ENCODE results near the gene SUMO3.

Gene SUMO3

DNA sequence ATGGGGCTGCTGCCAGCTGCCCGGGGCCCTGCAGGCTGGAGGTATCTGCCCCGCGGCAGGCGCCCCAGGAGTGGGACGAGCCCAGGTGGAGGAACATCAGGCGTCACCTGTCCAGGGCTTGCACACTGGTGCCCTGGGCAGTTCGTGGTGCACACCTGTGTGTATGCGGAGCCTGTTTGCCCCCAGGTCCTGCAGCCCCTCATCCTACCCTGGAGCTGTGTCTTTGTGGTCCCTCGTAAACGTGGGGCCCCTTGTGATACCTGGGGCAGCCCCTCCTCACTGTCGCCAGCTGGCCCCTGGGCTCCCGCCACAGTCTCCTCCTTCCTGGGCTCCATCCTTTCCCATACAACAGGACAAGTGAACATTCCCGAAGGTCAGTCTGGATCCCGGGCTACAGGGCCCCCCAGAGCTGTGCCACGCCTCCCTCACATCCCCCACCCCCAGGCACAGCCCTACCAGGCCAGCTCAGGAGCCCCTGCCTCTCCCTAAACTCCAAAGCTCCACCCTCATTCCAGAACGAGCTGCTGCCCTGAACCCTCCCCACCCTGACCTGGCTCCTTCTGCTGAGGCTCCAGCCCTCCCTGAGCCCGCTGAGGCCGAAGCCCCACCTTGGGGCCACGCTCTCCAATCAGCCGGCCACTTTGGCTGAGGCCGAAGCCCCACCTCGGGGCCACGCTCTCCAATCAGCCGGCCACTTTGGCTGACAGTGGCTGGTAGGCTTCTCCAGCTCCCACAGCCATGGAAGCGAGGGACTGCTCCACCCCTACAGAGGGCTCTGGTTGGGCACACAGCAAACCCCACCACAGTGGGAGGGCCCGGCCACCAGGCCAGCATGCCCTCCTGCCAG is 58.9 kb downstream of the SUMO3 start:
- no peak for DNase-seq

DNA sequence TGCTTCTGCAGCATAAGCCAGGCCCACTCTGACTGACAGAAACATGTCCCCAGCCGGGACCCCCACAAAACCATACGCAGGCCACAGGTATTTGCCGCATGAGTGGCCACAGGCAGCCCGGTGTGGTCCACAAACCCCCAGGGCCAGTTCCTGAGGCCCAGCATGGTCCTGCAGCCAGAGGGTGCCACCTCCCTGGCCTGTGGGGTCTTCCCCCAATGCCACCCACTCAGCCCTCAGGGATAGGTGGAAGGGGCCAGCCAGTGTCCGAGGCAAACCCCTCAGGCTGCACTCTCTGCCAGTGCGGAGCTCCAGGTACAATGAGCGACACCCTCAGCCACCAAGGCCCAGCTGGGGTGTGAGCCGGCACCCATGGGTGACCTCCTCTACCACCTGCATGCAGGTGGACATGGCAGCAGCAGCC is 59.7 kb downstream of the SUMO3 start:
- no peak for DNase-seq

DNA sequence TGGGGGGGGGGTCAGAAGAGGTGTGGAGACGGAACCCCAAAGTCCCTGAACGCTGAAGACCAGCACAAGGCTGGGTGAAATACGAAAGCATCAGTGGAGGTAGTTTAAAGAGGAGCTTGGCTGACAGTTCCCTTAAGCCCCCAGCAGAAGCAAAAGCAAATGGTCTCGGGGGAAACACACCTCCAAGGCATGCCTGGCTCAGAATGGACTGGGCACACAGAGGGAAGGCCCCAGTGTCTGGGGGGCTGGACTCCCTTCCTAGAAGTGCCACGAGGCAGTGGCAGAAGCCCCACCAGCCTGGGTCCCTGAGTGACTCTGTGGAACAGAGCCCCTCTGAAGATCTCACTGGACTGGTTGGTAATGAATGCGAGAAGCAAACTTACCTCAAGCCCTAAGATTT is 60.1 kb downstream of the SUMO3 start:
- no peak for DNase-seq

DNA sequence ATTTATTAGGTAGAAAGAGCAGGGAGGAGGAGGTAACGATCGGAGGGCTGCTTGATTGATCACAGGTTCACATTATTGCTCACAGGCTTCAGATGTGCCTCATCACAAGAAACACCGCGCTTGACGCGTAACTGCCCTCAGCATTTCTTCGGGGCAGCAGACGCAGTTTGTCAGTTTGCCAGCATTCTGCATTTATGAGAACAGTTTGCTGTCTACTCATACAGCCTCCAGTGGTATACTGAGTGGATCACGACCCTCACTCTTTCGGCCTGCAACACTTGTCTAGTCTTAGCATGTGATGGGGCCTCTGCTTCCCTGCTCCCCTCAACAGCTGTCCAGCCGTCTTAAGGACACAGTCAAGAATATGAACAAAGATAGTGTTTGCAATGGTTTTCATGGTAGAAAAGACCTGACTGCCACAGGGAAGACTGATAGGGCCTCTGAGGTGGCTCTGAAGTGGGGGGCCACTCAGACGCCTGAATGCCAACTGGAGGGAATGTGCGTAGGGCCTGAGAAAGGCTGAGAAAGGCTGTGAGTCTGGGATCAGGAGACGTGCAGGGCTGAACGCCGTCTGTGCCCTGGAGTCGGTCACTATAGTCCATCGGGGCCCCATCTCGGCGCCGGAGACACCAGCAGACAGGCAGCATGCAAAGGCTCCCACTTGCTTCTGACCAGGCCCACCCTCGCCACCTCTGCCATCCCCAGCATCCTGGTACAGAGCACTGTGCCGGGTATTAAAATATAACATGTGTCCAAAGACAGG is 61.3 kb downstream of the SUMO3 start:
- DNase-seq, result no peak

All from NCI-H1694 (cell line).